ENCODE results near the gene ST7.

- no peak for TF ChIP-seq EGR1 (IDR thresholded peaks at IDR 0.05; ENCODE audit: borderline replicate concordance, low read depth, low read length)
- TF ChIP-seq RNF2 (IDR thresholded peaks at IDR 0.05; ENCODE audit: borderline replicate concordance, low read depth, low read length, missing control alignments, poor library complexity, severe bottlenecking): no peak
- TF ChIP-seq, protein P1, sequence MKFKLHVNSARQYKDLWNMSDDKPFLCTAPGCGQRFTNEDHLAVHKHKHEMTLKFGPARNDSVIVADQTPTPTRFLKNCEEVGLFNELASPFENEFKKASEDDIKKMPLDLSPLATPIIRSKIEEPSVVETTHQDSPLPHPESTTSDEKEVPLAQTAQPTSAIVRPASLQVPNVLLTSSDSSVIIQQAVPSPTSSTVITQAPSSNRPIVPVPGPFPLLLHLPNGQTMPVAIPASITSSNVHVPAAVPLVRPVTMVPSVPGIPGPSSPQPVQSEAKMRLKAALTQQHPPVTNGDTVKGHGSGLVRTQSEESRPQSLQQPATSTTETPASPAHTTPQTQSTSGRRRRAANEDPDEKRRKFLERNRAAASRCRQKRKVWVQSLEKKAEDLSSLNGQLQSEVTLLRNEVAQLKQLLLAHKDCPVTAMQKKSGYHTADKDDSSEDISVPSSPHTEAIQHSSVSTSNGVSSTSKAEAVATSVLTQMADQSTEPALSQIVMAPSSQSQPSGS (IDR thresholded peaks at IDR 0.05; ENCODE audit: low read length): no peak
- TF ChIP-seq, protein P2, sequence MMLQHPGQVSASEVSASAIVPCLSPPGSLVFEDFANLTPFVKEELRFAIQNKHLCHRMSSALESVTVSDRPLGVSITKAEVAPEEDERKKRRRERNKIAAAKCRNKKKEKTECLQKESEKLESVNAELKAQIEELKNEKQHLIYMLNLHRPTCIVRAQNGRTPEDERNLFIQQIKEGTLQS (IDR thresholded peaks at IDR 0.05; ENCODE audit: insufficient read depth, low read depth, low read length): no peak
- no peak for TF ChIP-seq SAP30 (IDR thresholded peaks at IDR 0.05; ENCODE audit: insufficient read depth, insufficient replicate concordance, low read length)
- no peak for TF ChIP-seq ZNF274 (IDR thresholded peaks at IDR 0.05; ENCODE audit: borderline replicate concordance, extremely low read depth, low read length)
- no peak for TF ChIP-seq TAF1 (IDR thresholded peaks at IDR 0.05; ENCODE audit: low read depth, low read length)
- TF ChIP-seq POLR2A (IDR thresholded peaks at IDR 0.05; ENCODE audit: control extremely low read depth in 1 of 2, low read depth in 2 of 2, low read length in 2 of 2): no peak
- TF ChIP-seq, protein P3, sequence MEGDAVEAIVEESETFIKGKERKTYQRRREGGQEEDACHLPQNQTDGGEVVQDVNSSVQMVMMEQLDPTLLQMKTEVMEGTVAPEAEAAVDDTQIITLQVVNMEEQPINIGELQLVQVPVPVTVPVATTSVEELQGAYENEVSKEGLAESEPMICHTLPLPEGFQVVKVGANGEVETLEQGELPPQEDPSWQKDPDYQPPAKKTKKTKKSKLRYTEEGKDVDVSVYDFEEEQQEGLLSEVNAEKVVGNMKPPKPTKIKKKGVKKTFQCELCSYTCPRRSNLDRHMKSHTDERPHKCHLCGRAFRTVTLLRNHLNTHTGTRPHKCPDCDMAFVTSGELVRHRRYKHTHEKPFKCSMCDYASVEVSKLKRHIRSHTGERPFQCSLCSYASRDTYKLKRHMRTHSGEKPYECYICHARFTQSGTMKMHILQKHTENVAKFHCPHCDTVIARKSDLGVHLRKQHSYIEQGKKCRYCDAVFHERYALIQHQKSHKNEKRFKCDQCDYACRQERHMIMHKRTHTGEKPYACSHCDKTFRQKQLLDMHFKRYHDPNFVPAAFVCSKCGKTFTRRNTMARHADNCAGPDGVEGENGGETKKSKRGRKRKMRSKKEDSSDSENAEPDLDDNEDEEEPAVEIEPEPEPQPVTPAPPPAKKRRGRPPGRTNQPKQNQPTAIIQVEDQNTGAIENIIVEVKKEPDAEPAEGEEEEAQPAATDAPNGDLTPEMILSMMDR (IDR thresholded peaks at IDR 0.05; ENCODE audit: control extremely low read depth in 1 of 3, insufficient read depth in 1 of 3, low read depth in 1 of 3, low read length in 3 of 3): no peak
- TF ChIP-seq TEAD4 (IDR thresholded peaks at IDR 0.05; ENCODE audit: low read depth, low read length): no peak
These were observed 24.3 kb upstream of the ST7 start for GRCh38 chr7:116929021-116929420.

All from H1 (cell line).